H9 (cell line): Measurements from ENCODE around the gene ICE2. TPM values are rescaled to one million over a fixed set of nuclear protein-coding genes. Genes with fewer than 3 reads are reported as not detected.

Source experiments
- DNase-seq: peaks from one replicate; pipeline ENCODE4 v3.0.0-alpha.2; 2017
- H2AFZ ChIP-seq: one replicate; pipeline ENCODE4 v1.6.1; 2013; ENCODE audit warnings: mild to moderate bottlenecking, low read length, control low read depth, moderate library complexity
- H2AK5ac ChIP-seq: 2 replicates; pipeline ENCODE4 v1.6.1; 2013; ENCODE audit warnings: low read length, control low read depth, mixed read lengths; ENCODE audit not compliant: insufficient read length
- H2BK120ac ChIP-seq: one replicate; pipeline ENCODE4 v1.6.1; 2013; ENCODE audit warnings: low read depth, mild to moderate bottlenecking, low read length, control low read depth, inconsistent platforms; ENCODE audit not compliant: poor library complexity, severe bottlenecking
- H2BK12ac ChIP-seq: 2 replicates; pipeline ENCODE4 v1.6.1; 2013; ENCODE audit warnings: low read length, control low read depth, mixed read lengths, low read depth; ENCODE audit not compliant: insufficient read length
- H2BK15ac ChIP-seq: 2 replicates; pipeline ENCODE4 v1.6.1; 2013; ENCODE audit warnings: low read depth, low read length, control low read depth
- H2BK20ac ChIP-seq: one replicate; pipeline ENCODE4 v1.6.1; 2013; ENCODE audit warnings: low read depth, mild to moderate bottlenecking, low read length, control low read depth, inconsistent platforms; ENCODE audit not compliant: poor library complexity, severe bottlenecking
- H2BK5ac ChIP-seq: 2 replicates; pipeline ENCODE4 v1.6.1; 2013; ENCODE audit warnings: low read length, control low read depth, mixed read lengths; ENCODE audit not compliant: insufficient read length
- H3K14ac ChIP-seq: 2 replicates; pipeline ENCODE4 v1.6.1; 2013; ENCODE audit warnings: low read length, control low read depth; ENCODE audit not compliant: insufficient read depth
- H3K18ac ChIP-seq: 2 replicates; pipeline ENCODE4 v1.6.1; 2013; ENCODE audit warnings: low read depth, mild to moderate bottlenecking, mixed read lengths, low read length, control low read depth; ENCODE audit not compliant: insufficient read length
- H3K23ac ChIP-seq: 2 replicates; pipeline ENCODE4 v1.6.1; 2013; ENCODE audit warnings: low read length, control low read depth, mixed read lengths, low read depth; ENCODE audit not compliant: insufficient read length
- H3K23me2 ChIP-seq: 2 replicates; pipeline ENCODE4 v1.6.1; 2013; ENCODE audit warnings: low read depth, mild to moderate bottlenecking, mixed read lengths, low read length, control low read depth; ENCODE audit not compliant: insufficient read length, poor library complexity, severe bottlenecking
- H3K27ac ChIP-seq: 2 replicates; pipeline ENCODE4 v1.5.1; 2013; ENCODE audit warnings: low read length, control low read depth, mixed read lengths, low read depth; ENCODE audit not compliant: insufficient read length
- H3K27me3 ChIP-seq: 2 replicates; pipeline ENCODE4 v1.6.1; 2013; ENCODE audit warnings: low read length, control low read depth, inconsistent platforms; ENCODE audit not compliant: insufficient read depth
- H3K4ac ChIP-seq: 2 replicates; pipeline ENCODE4 v1.6.1; 2013; ENCODE audit warnings: low read depth, mild to moderate bottlenecking, control low read depth, inconsistent platforms, low read length, moderate library complexity
- H3K4me1 ChIP-seq: 2 replicates; pipeline ENCODE4 v1.6.1; 2013; ENCODE audit warnings: low read length, control low read depth, inconsistent platforms; ENCODE audit not compliant: insufficient read depth
- H3K4me2 ChIP-seq: 2 replicates; pipeline ENCODE4 v1.6.1; 2013; ENCODE audit warnings: low read length, control low read depth, mixed read lengths; ENCODE audit not compliant: insufficient read length, insufficient read depth
- H3K56ac ChIP-seq: 2 replicates; pipeline ENCODE4 v1.6.1; 2013; ENCODE audit warnings: low read depth, mild to moderate bottlenecking, mixed read lengths, low read length, control low read depth; ENCODE audit not compliant: insufficient read length
- H3K79me1 ChIP-seq: 2 replicates; pipeline ENCODE4 v1.6.1; 2013; ENCODE audit warnings: low read depth, mild to moderate bottlenecking, moderate library complexity, low read length, control low read depth, inconsistent platforms; ENCODE audit not compliant: insufficient read depth, poor library complexity, severe bottlenecking
- H3K79me2 ChIP-seq: 2 replicates; pipeline ENCODE4 v1.6.1; 2013; ENCODE audit warnings: low read length, control low read depth, inconsistent platforms; ENCODE audit not compliant: insufficient read depth
- H3K9ac ChIP-seq: 2 replicates; pipeline ENCODE4 v1.6.1; 2013; ENCODE audit warnings: low read length, control low read depth, mixed read lengths; ENCODE audit not compliant: insufficient read length; ENCODE audit errors: extremely low read depth
- H3K9me3 ChIP-seq: one replicate; pipeline ENCODE4 v1.6.1; 2013; ENCODE audit warnings: low read depth, low read length, inconsistent platforms; ENCODE audit not compliant: control insufficient read depth
- H3T11ph ChIP-seq: one replicate; pipeline ENCODE4 v1.6.1; 2013; ENCODE audit warnings: mild to moderate bottlenecking, low read length, control low read depth, inconsistent platforms
- H4K20me1 ChIP-seq: one replicate; pipeline ENCODE4 v1.6.1; 2013; ENCODE audit not compliant: control insufficient read depth, insufficient read length, insufficient read depth
- H4K5ac ChIP-seq: 2 replicates; pipeline ENCODE4 v1.6.1; 2013; ENCODE audit warnings: low read depth, mild to moderate bottlenecking, mixed read lengths, low read length, control low read depth; ENCODE audit not compliant: insufficient read length
- H4K8ac ChIP-seq: replicated peaks from 2 replicates; pipeline ENCODE4 v1.6.1; 2013; ENCODE audit warnings: low read length, control low read depth, mixed read lengths, low read depth; ENCODE audit not compliant: insufficient read length
- H4K91ac ChIP-seq: 2 replicates; pipeline ENCODE4 v1.6.1; 2013; ENCODE audit warnings: low read depth, mild to moderate bottlenecking, moderate library complexity, mixed read lengths, low read length, control low read depth; ENCODE audit not compliant: insufficient read length
- H3K27ac Mint-ChIP-seq, 3 experiments: 2 replicates in 2 of 3; 3 replicates in 1 of 3; pipeline ENCODE4 v1.8.0; 2020 to 2021; ENCODE audit warnings: mixed read lengths in 3 of 3, mild to moderate bottlenecking in 1 of 3, moderate library complexity in 1 of 3
- H3K27me3 Mint-ChIP-seq: 2 replicates; pipeline ENCODE4 v1.8.0; 2021; ENCODE audit warnings: low read depth, mild to moderate bottlenecking, moderate library complexity, mixed read lengths
- H3K36me3 Mint-ChIP-seq, 3 experiments: 2 replicates in 2 of 3; 3 replicates in 1 of 3; pipeline ENCODE4 v1.8.0; 2020 to 2021; ENCODE audit warnings: low read depth in 3 of 3, mixed read lengths in 3 of 3; ENCODE audit not compliant: insufficient read depth in 1 of 3
- H3K4me1 Mint-ChIP-seq, 2 experiments: 2 replicates each; pipeline ENCODE4 v1.8.0; 2020; ENCODE audit warnings: mixed read lengths in 2 of 2
- H3K4me3 Mint-ChIP-seq, 2 experiments: 2 replicates in 1 of 2; 3 replicates in 1 of 2; pipeline ENCODE4 v1.8.0; 2020 to 2021; ENCODE audit warnings: mild to moderate bottlenecking in 2 of 2, mixed read lengths in 2 of 2, moderate library complexity in 1 of 2
- H3K9me3 Mint-ChIP-seq, 2 experiments: 2 replicates in 1 of 2; 3 replicates in 1 of 2; pipeline ENCODE4 v1.8.0; 2020; ENCODE audit warnings: mild to moderate bottlenecking in 2 of 2, mixed read lengths in 2 of 2, moderate library complexity in 1 of 2
- WGBS: extraction: QIAGEN DNeasy Blood & Tissue Kit; methylation state at CpG from one replicate; pipeline ENCODE4 v1.1.7; 2013; ENCODE audit warnings: missing lambda C conversion rate, low lambda C conversion rate, mixed read lengths; ENCODE audit not compliant: insufficient read length; ENCODE audit errors: extremely low coverage; 5-methylcytosine and 5-hydroxymethylcytosine counted together
- total RNA-seq: library from RNA; stranded (reverse); gene quantifications from 2 replicates; pipeline ENCODE4 v1.2.1, GENCODE V29; 2021
- TF ChIP-seq, protein P1 (sequence below): fragments of 200-600 bp; sonication (generic); conservative IDR thresholded peaks from 3 replicates; pipeline ENCODE4 v1.8.0; 2021; ENCODE audit warnings: antibody characterized with exemption, mild to moderate bottlenecking

Gene ICE2
- total RNA-seq, 1 experiment from 2014 or later = 76.3 TPM

GRCh38 chr15:60392986-60393790 is 85.8 kb downstream of the ICE2 start:
- Mint-ChIP-seq H3K27ac (0 out of 7 replicates have a peak overlapping the region, but pooled peaks of 1 of the 3 experiments have one; percentile 4), H3K36me3 (peaks cover 0 to 6% (median 3%) of the 10 kb centered on the region in 3 experiments; a peak in 2 of 7 replicates), H3K4me1 (peaks cover 56 to 59% of the 10 kb centered on the region in 2 experiments), H3K9me3 (no peaks in the 10 kb centered on the region; a peak in 1 of 5 replicates), H3K4me3 (no peak overlapping the region), H3K27me3 (peaks cover 23% of the 10 kb centered on the region)
- Histone ChIP-seq H2BK5ac (no peak overlapping the region), H3K9ac (no peak overlapping the region), H2BK120ac (no peak overlapping the region), H3K23me2 (peaks cover 9% of the 10 kb centered on the region), H2BK12ac (no peak overlapping the region), H2AFZ (no peak overlapping the region), H4K5ac (no peak overlapping the region), H3K9me3 (no peaks in the 10 kb centered on the region), H3T11ph (peak overlapping the region; percentile 2), H3K18ac (peak overlapping the region; percentile 15), H3K79me1 (no peaks in the 10 kb centered on the region), H3K27ac (no peak overlapping the region), H3K79me2 (peaks cover 9% of the 10 kb centered on the region; the same call in 1 of the 2 replicates), H3K4me2 (no peak overlapping the region), H3K4me1 (peaks cover 21% of the 10 kb centered on the region; the same call in 1 of the 2 replicates), H2BK20ac (no peak overlapping the region), H3K14ac (peak overlapping the region; percentile 16; the same call in 1 of the 2 replicates), H3K56ac (no peak overlapping the region), H3K27me3 (peaks cover 1% of the 10 kb centered on the region; the same call in 1 of the 2 replicates), H4K8ac (no peak overlapping the region), H2BK15ac (no peak overlapping the region), H4K20me1 (no peaks in the 10 kb centered on the region), H4K91ac (peak overlapping the region; percentile 58), H2AK5ac (no peak overlapping the region), H3K4ac (no peak overlapping the region; the same call in 1 of the 2 replicates), H3K23ac (no peak overlapping the region)
- no CpG with 5 or more reads among the region's 9 CpGs for WGBS
- TF ChIP-seq, protein P1, sequence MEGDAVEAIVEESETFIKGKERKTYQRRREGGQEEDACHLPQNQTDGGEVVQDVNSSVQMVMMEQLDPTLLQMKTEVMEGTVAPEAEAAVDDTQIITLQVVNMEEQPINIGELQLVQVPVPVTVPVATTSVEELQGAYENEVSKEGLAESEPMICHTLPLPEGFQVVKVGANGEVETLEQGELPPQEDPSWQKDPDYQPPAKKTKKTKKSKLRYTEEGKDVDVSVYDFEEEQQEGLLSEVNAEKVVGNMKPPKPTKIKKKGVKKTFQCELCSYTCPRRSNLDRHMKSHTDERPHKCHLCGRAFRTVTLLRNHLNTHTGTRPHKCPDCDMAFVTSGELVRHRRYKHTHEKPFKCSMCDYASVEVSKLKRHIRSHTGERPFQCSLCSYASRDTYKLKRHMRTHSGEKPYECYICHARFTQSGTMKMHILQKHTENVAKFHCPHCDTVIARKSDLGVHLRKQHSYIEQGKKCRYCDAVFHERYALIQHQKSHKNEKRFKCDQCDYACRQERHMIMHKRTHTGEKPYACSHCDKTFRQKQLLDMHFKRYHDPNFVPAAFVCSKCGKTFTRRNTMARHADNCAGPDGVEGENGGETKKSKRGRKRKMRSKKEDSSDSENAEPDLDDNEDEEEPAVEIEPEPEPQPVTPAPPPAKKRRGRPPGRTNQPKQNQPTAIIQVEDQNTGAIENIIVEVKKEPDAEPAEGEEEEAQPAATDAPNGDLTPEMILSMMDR = no peak
- DNase-seq = no peak
